ENCODE results near the gene NOL11. TPM values are rescaled to one million over a fixed set of nuclear protein-coding genes. Genes with fewer than 3 reads are reported as not detected.
A peak's percentile ranks its signal among the peaks of the same experiment; 100 is the strongest.

Gene NOL11
- 22.0 TPM for total RNA-seq

GRCh38 chr17:67717624-67718324 lies at the start of gene NOL11:
Gene NOL11 (plus strand): TSS chr17:67717936. CDS start chr17:67717948, 12 bp downstream.
- Histone ChIP-seq H3K9me3 (no peaks in the 10 kb centered on the region), H3K4me1 (peaks cover 5 to 11% of the 10 kb centered on the region in 2 donors), H3K36me3 (peaks cover 27 to 31% of the 10 kb centered on the region in 2 donors), H3K4me3 (peak within 1 kb of the TSS; percentile 91 to 97), H3K27ac (peak within 1 kb of the TSS; percentile 89 to 92), H3K27me3 (no peaks in the 10 kb centered on the region)
- intact Hi-C loops (cut with DNase I): loop anchor here (1.0 to 10.0 kb wide), 7 partner anchors 108 to 795 kb away; partner anchors contain the start of genes BPTF, KPNA2, PRKAR1A and PSMD12
- TF ChIP-seq CTCF (IDR thresholded peaks at IDR 0.05): peak; percentile 85 to 92 (median 87)
- DNase-seq (ENCODE audit: low spot score in 2 of 2): peak; percentile 95 to 100

GRCh38 chr17:67671493-67671892 lies 46.2 kb upstream of the NOL11 start:
- no peak overlapping the region for H3K4me3 ChIP-seq
- no peaks in the 10 kb centered on the region for H3K4me1 ChIP-seq
- no peaks in the 10 kb centered on the region for H3K27me3 ChIP-seq
- no peak for DNase-seq (ENCODE audit: low spot score in 2 of 2)
- intact Hi-C loops (cut with DNase I): no loop called here
- peak overlapping the region in 1 of 2 donors; percentile 22 for H3K27ac ChIP-seq
- H3K36me3 ChIP-seq: no peaks in the 10 kb centered on the region
- TF ChIP-seq CTCF (IDR thresholded peaks at IDR 0.05): no peak
- no peaks in the 10 kb centered on the region for H3K9me3 ChIP-seq

- Histone ChIP-seq H3K4me3 (no peak overlapping the region), H3K36me3 (no peaks in the 10 kb centered on the region), H3K4me1 (no peaks in the 10 kb centered on the region), H3K27me3 (no peaks in the 10 kb centered on the region), H3K27ac (no peak overlapping the region), H3K9me3 (no peaks in the 10 kb centered on the region)
- TF ChIP-seq CTCF (IDR thresholded peaks at IDR 0.05): no peak
- no peak for DNase-seq (ENCODE audit: low spot score in 2 of 2)
- intact Hi-C loops (cut with DNase I): no loop called here
Observed at GRCh38 chr17:67672592-67673335, 45.0 kb upstream of the NOL11 start.

GRCh38 chr17:67675481-67675880 lies 42.3 kb upstream of the NOL11 start:
- H3K27me3 ChIP-seq: no peaks in the 10 kb centered on the region
- no peaks in the 10 kb centered on the region for H3K9me3 ChIP-seq
- H3K4me1 ChIP-seq: no peaks in the 10 kb centered on the region
- H3K4me3 ChIP-seq: no peak overlapping the region
- no peaks in the 10 kb centered on the region for H3K36me3 ChIP-seq
- H3K27ac ChIP-seq: no peak overlapping the region
- intact Hi-C loops (cut with DNase I): no loop called here
- no peak for TF ChIP-seq CTCF (IDR thresholded peaks at IDR 0.05)
- no peak for DNase-seq (ENCODE audit: low spot score in 2 of 2)

GRCh38 chr17:67676305-67676704 lies 41.4 kb upstream of the NOL11 start:
- Histone ChIP-seq H3K27me3 (no peaks in the 10 kb centered on the region), H3K4me1 (no peaks in the 10 kb centered on the region)

More at GRCh38 chr17:67676305-67676704, 41.4 kb upstream of the NOL11 start:
- no peak overlapping the region for H3K27ac ChIP-seq
- H3K4me3 ChIP-seq: no peak overlapping the region
- H3K9me3 ChIP-seq: no peaks in the 10 kb centered on the region
- no peak for TF ChIP-seq CTCF (IDR thresholded peaks at IDR 0.05)
- intact Hi-C loops (cut with DNase I): no loop called here
- no peak for DNase-seq (ENCODE audit: low spot score in 2 of 2)
- H3K36me3 ChIP-seq: no peaks in the 10 kb centered on the region
